ENCODE measurements around the gene VILL. TPM values are rescaled to one million over a fixed set of nuclear protein-coding genes. Genes with fewer than 3 reads are reported as not detected.

Gene VILL
- total RNA-seq, 1 donor from 2014 or later: 1.5 TPM

GRCh38 chr3:37995652-37996641 lies 5.4 kb downstream of the VILL start:
- H3K4me3 ChIP-seq (ENCODE audit: insufficient read depth, low read depth, low read length): no peak overlapping the region
- Mint-ChIP-seq H3K4me1 (ENCODE audit: low read depth, unreplicated experiment) (peaks cover 1% of the 10 kb centered on the region), H3K27me3 (ENCODE audit: low read depth, unreplicated experiment) (peaks cover 31% of the 10 kb centered on the region), H3K4me3 (ENCODE audit: unreplicated experiment) (no peak overlapping the region), H3K9me3 (ENCODE audit: unreplicated experiment) (peaks cover 2% of the 10 kb centered on the region), H3K36me3 (ENCODE audit: low read depth, unreplicated experiment) (no peaks in the 10 kb centered on the region), H3K27ac (ENCODE audit: unreplicated experiment) (no peak overlapping the region)
- no peak overlapping the region for H3K9ac ChIP-seq (ENCODE audit: low read length)
- H3K27me3 ChIP-seq (ENCODE audit: insufficient read depth, low read length): peaks cover 5% of the 10 kb centered on the region
- DNase-seq (ENCODE audit: low read depth): no peak
- no peaks in the 10 kb centered on the region for H3K79me2 ChIP-seq (ENCODE audit: insufficient read depth, low read length)
- H3K9me3 ChIP-seq (ENCODE audit: insufficient read depth, low read depth, low read length): no peaks in the 10 kb centered on the region
- no peak overlapping the region for H3K4me2 ChIP-seq (ENCODE audit: low read length)
- TF ChIP-seq EZH2 (IDR thresholded peaks at IDR 0.05; ENCODE audit: insufficient read depth, low read length): no peak
- TF ChIP-seq, protein P1, sequence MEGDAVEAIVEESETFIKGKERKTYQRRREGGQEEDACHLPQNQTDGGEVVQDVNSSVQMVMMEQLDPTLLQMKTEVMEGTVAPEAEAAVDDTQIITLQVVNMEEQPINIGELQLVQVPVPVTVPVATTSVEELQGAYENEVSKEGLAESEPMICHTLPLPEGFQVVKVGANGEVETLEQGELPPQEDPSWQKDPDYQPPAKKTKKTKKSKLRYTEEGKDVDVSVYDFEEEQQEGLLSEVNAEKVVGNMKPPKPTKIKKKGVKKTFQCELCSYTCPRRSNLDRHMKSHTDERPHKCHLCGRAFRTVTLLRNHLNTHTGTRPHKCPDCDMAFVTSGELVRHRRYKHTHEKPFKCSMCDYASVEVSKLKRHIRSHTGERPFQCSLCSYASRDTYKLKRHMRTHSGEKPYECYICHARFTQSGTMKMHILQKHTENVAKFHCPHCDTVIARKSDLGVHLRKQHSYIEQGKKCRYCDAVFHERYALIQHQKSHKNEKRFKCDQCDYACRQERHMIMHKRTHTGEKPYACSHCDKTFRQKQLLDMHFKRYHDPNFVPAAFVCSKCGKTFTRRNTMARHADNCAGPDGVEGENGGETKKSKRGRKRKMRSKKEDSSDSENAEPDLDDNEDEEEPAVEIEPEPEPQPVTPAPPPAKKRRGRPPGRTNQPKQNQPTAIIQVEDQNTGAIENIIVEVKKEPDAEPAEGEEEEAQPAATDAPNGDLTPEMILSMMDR (IDR thresholded peaks at IDR 0.05; ENCODE audit: insufficient read depth, low read depth, low read length): no peak
- no peaks in the 10 kb centered on the region for H4K20me1 ChIP-seq (ENCODE audit: insufficient read depth, low read length)
- peaks cover 12% of the 10 kb centered on the region for H3K4me1 ChIP-seq (ENCODE audit: insufficient read depth, low read length)
- FAIRE-seq: no peak
- H3K36me3 ChIP-seq (ENCODE audit: insufficient read depth, low read length): no peaks in the 10 kb centered on the region
- H2AFZ ChIP-seq (ENCODE audit: low read depth, low read length): no peak overlapping the region
- no peak overlapping the region for H3K27ac ChIP-seq (ENCODE audit: low read depth, low read length)

- peaks cover 5% of the 10 kb centered on the region for H3K27me3 ChIP-seq (ENCODE audit: insufficient read depth, low read length)
- H2AFZ ChIP-seq (ENCODE audit: low read depth, low read length): no peak overlapping the region
- H3K4me2 ChIP-seq (ENCODE audit: low read length): no peak overlapping the region
- FAIRE-seq: peak; percentile 23
- H3K27ac ChIP-seq (ENCODE audit: low read depth, low read length): no peak overlapping the region
- Mint-ChIP-seq H3K27ac (ENCODE audit: unreplicated experiment) (peak overlapping the region; percentile 48), H3K9me3 (ENCODE audit: unreplicated experiment) (peaks cover 2% of the 10 kb centered on the region), H3K36me3 (ENCODE audit: low read depth, unreplicated experiment) (no peaks in the 10 kb centered on the region), H3K4me1 (ENCODE audit: low read depth, unreplicated experiment) (peaks cover 1% of the 10 kb centered on the region), H3K27me3 (ENCODE audit: low read depth, unreplicated experiment) (peaks cover 28% of the 10 kb centered on the region), H3K4me3 (ENCODE audit: unreplicated experiment) (peak overlapping the region; percentile 16)
- no peak overlapping the region for H3K9ac ChIP-seq (ENCODE audit: low read length)
- TF ChIP-seq EZH2 (IDR thresholded peaks at IDR 0.05; ENCODE audit: insufficient read depth, low read length): no peak
- TF ChIP-seq, protein P1 (IDR thresholded peaks at IDR 0.05; ENCODE audit: insufficient read depth, low read depth, low read length): peak; percentile 96
- H3K79me2 ChIP-seq (ENCODE audit: insufficient read depth, low read length): no peaks in the 10 kb centered on the region
- H3K36me3 ChIP-seq (ENCODE audit: insufficient read depth, low read length): no peaks in the 10 kb centered on the region
- H3K4me3 ChIP-seq (ENCODE audit: insufficient read depth, low read depth, low read length): no peak overlapping the region
- peak; percentile 57 for DNase-seq (ENCODE audit: low read depth)
- H3K9me3 ChIP-seq (ENCODE audit: insufficient read depth, low read depth, low read length): no peaks in the 10 kb centered on the region
- no peaks in the 10 kb centered on the region for H4K20me1 ChIP-seq (ENCODE audit: insufficient read depth, low read length)
- H3K4me1 ChIP-seq (ENCODE audit: insufficient read depth, low read length): peaks cover 12% of the 10 kb centered on the region
Observed at GRCh38 chr3:37996785-37997301, 6.3 kb downstream of the VILL start.

All from astrocyte (in vitro differentiated cells and primary cell).